HG02938 (cell line): ENCODE results near the gene MAP6.

Experiments
- ATAC-seq: cut with Tn5 transposase; IDR thresholded peaks from one replicate; pipeline ENCODE4 v1.9.1; 2021; ENCODE audit warnings: mild to moderate bottlenecking, moderate library complexity; ENCODE audit not compliant: unreplicated experiment

MAP6 gene

DNA sequence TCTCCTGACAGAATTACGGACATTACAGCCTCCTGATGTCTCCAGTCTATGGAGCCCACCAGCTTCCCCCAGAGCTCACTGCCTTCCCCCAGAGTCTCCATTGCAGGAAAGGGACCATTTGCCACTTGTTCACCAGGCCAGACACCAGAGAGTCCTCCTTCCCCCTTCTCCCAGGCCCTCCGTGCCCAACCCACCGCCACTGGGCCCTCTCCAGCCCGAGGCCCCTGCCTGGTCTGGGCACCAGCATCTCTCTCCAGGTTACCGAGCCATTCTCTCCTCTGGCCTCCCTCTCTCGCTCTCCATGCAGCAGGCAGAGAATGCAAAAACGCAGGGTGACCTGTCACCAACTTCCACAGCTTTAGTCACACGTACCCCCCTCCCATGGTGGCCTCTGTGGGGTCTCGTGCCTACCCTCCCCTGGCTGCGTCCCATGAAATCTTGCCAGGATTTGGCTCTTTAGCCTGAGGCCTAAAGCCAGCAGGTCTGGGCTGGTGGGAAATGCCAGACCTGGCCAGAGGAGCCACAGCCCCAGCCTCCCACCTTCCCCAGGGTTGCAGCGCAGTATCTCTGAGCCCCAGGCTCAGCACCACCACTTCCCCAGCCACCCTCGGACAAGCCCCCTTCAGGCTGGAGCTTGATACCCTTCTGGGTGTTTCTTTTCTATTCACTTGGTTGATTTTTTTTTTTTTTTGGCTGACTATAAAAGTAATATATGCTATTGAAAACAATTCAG, 113.6 kb downstream of the MAP6 start:
- no peak for ATAC-seq

GRCh38 chr11:75554258-75555022, 114.4 kb downstream of the MAP6 start:
- no peak for ATAC-seq

DNA sequence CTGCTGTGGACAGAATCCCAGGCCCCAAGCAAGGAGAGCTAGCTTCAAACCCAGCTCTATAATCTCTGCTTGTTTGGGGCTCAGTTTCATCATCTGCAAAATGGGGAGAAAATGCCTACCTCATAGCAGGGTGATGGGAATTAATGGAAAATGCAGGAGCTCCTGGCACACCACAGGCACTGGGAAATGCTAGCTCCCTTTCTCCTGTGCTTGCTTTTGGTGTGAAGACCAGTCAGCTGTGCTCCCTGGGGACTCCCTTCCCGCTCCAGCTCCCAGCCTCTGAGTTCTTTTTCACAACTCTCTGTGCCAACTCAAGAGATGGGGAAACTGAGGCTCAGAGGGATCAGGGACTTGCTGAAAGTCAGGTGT, 115.0 kb downstream of the MAP6 start:
- ATAC-seq = no peak

GRCh38 chr11:75553182-75553581, 115.7 kb downstream of the MAP6 start:
- ATAC-seq = no peak

DNA sequence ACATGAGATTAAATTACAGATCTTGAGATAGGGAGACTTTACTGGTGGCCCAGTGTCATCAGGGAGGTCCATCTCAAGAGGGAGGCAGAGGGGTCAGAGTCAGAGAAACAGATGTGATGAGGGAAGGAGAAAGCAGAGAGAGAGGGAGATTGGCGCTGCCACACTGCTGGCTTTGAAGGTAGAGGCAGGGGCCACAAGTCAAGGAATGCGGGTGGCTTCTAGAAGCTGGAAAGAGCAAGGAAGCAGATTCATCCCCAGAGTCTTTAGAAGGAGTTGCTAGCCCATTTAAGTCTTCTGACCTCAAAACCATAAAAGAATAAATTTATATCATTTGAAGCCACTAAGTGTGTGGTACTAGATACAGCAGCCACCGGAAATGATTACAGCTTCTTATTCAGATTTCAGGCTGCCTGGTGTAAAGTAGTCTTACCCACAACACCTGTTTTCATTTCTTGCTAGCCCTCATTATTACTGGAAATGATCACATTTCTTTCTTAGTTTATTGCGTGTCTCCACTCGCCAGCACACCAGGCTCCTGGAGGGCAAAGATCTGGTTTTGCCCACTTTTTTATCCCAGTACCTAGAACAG, 119.4 kb downstream of the MAP6 start:
- ATAC-seq = no peak

GRCh38 chr11:75548595-75549272, 120.1 kb downstream of the MAP6 start:
- ATAC-seq = no peak

GRCh38 chr11:75547617-75548058, 121.2 kb downstream of the MAP6 start:
- ATAC-seq = no peak

DNA sequence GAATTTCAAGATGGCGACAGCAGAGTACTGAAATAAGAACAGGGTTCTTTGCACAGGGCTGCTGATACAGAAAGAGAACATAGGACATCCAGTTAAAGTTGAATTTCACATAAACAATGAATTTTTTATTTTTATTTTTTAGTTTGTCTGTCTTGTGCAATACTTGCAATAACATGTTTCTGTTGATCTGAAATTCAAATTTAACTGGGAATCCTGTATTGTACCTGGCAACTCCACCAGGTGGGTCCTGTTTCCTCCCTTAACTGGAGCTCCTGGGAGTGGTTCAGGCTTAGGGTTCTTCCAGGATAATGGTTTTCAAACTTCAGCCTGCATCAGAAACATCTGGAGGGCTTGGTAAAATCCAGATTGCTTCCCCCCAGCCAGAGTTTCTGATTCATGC, 121.7 kb downstream of the MAP6 start:
- no peak for ATAC-seq

GRCh38 chr11:75543806-75544205, 125.0 kb downstream of the MAP6 start:
- ATAC-seq = no peak

- no peak for ATAC-seq
Measured at GRCh38 chr11:75542088-75542438, 126.8 kb downstream of the MAP6 start.

GRCh38 chr11:75541193-75542087, 127.4 kb downstream of the MAP6 start:
- ATAC-seq = no peak

GRCh38 chr11:75539459-75540334, 129.1 kb downstream of the MAP6 start:
- ATAC-seq = no peak

DNA sequence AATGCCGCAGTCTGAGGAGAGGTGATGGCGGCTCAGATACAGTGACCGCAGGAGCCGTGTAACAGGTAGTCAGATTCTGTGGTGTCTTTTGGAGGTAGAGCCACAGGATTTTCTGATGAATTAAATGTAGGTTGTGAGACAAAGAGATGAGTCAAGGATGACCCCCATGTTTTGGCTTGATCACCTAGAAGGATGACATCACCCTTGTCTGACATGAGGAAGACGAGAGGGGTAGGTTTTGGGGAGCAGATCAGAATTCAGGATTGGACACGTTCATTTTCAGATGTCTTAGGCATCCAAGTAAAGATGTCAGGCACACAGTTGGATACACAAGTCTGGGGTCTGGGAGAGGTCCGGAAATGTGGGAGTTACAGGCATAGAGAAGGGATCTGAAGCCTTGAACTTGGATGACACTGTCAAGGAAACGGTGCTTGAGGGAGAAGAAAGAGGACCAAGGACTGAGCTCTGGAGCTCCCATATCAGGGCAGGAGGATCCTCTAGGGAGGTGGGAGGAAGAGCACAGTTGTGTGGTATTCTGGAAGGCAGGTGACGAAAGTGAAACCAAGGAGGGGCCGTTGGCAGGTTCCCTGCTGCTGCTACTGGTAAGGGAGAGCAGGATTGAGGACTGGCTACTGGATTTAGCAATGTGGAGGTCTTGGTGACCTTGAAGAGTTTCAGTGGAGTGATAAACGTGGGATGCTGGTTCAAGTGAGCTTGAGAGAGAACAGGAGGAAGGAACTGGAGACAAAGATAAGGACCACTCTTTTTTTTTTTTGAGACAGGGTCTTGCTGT, 130.5 kb downstream of the MAP6 start:
- no peak for ATAC-seq

DNA sequence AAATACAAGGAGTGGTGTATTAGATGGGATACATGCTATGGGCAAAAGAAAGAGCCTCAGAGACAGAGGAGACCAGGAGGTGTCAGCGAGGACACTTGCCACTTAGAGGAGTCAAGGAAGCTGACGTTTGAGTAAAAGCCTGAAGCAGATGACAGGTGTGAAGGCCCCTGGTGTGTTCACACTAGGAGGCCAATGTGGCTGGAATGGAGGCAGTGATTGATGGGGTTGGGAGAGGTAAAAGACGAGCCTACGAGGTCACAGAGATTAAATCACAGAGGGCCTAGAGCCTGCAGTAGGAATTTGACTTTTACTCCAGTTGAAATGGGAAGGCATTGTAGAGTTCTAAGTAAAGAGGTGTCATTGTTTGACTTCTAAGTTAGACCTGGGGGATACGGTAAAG, 131.1 kb downstream of the MAP6 start:
- ATAC-seq = no peak
